Activated CD4-positive, alpha-beta T cell treated with anti-CD3 and anti-CD28 coated beads, Interleukin-2, amount 10 ng/mL, durations not matched to agents 7 days and 5 days (primary cell): Measurements from ENCODE around the gene CPEB1. TPM values are rescaled to one million over a fixed set of nuclear protein-coding genes. Genes with fewer than 3 reads are reported as not detected.
"Not testable (repeated sequence)": the region's sequence is repeated elsewhere in the genome, so short reads cannot be mapped to it uniquely, and the experiment has no call there.

Experiments
- CTCF ChIA-PET: fragments of 350-600 bp; sonication (Branson Sonifier 250); formaldehyde crosslinking; loops from one replicate; lab custom pipeline; 2021; ENCODE audit warnings: antibody characterized with exemption; lab: Charles Lee
- POLR2A ChIA-PET: fragments of 350-600 bp; sonication (Branson Sonifier 250); formaldehyde crosslinking; loops from one replicate; lab custom pipeline; 2021; ENCODE audit warnings: antibody characterized with exemption; lab: Charles Lee
- DNase-seq: peaks from one replicate; pipeline ENCODE4 v3.0.0-alpha.2; 2020
- H3K27ac Mint-ChIP-seq: one replicate; pipeline ENCODE4 v1.8.0; 2021; ENCODE audit warnings: mild to moderate bottlenecking, moderate library complexity, mixed read lengths
- H3K27me3 Mint-ChIP-seq: one replicate; pipeline ENCODE4 v1.8.0; 2021; ENCODE audit warnings: mixed read lengths
- H3K36me3 Mint-ChIP-seq: one replicate; pipeline ENCODE4 v1.8.0; 2021; ENCODE audit warnings: low read depth, mixed read lengths
- H3K4me1 Mint-ChIP-seq: one replicate; pipeline ENCODE4 v1.8.0; 2021; ENCODE audit warnings: mixed read lengths
- H3K4me3 Mint-ChIP-seq: one replicate; pipeline ENCODE4 v1.8.0; 2021; ENCODE audit warnings: mild to moderate bottlenecking, moderate library complexity, mixed read lengths
- H3K9me3 Mint-ChIP-seq: one replicate; pipeline ENCODE4 v1.8.0; 2021; ENCODE audit warnings: mixed read lengths
- total RNA-seq, 2 experiments: library from RNA; stranded (reverse); gene quantifications; one replicate each; pipeline ENCODE4 v1.2.3, GENCODE V29; 2021

CPEB1 gene
- total RNA-seq, 2 experiments from 2014 or later: not detected

DNA sequence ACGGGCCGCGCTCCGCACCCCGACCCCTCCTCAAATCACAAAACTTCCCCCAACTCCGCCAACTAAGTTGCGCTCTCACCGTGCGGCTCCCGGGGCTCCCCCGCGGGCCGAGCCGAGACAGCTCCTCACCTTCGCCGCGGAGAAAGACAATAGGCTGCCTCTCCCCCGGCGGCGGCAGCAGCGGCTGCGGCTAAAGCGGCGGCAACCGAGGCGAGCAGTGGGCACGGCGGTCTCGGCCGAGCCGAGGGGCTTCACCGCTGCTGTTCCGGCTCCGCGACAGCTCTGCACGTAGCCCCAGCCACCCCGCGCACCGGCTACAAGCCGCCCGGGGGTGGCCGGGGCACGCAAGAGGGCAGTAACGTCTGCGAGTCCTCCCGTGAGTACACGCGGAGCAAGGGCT lies 133.6 kb downstream of the CPEB1 start:
- POLR2A ChIA-PET, DNase-seq, H3K27me3 Mint-ChIP-seq, H3K9me3 Mint-ChIP-seq, H3K4me3 Mint-ChIP-seq, H3K27ac Mint-ChIP-seq, CTCF ChIA-PET, H3K36me3 Mint-ChIP-seq, H3K4me1 Mint-ChIP-seq: not testable (repeated sequence)

DNA sequence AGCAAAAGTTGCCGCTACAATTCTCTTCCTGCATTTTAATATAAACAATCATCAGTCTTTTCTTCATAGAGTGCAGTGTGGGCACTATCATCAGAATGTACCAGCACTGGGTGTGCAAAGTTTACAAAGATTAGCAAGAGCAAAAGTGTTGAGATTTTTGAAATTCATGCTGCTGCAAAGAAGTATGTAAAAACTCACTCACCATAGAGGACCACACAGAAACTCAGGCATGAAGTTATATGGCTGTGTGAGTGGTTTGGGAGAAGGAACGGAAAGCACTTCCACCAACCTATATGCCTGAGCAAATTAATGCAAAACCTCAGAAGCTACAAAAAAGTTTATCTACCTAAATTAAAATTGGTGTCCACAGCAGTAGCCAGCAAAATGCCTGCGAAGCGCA lies 139.5 kb downstream of the CPEB1 start:
- not testable (repeated sequence) for H3K36me3 Mint-ChIP-seq, H3K4me3 Mint-ChIP-seq, H3K9me3 Mint-ChIP-seq

DNA sequence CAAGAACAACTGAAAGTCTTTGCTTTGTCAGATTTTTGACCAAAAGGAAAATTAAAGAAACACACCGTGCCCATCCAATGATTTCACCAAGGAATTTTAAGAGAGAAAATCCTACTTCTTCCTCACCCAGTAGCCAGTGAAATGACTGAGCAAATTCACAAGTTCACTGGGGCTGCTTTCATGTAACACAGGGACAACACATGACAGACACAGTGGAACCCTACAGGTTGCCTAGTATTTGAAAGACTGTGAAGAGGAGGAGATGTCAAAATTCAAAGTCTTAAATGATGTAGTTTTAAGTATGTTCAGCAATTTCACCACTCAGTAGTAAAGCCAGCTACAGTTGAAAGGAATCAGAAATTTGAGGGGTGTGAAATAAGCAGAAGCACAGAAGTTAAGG lies 140.1 kb downstream of the CPEB1 start:
- H3K4me1 Mint-ChIP-seq, H3K36me3 Mint-ChIP-seq, H3K9me3 Mint-ChIP-seq, DNase-seq, H3K4me3 Mint-ChIP-seq, H3K27ac Mint-ChIP-seq, POLR2A ChIA-PET, H3K27me3 Mint-ChIP-seq, CTCF ChIA-PET: not testable (repeated sequence)

More for the DNA sequence above, 139.5 kb downstream of the CPEB1 start:
- H3K27me3 Mint-ChIP-seq, H3K4me1 Mint-ChIP-seq, DNase-seq, CTCF ChIA-PET, POLR2A ChIA-PET, H3K27ac Mint-ChIP-seq: not testable (repeated sequence)

DNA sequence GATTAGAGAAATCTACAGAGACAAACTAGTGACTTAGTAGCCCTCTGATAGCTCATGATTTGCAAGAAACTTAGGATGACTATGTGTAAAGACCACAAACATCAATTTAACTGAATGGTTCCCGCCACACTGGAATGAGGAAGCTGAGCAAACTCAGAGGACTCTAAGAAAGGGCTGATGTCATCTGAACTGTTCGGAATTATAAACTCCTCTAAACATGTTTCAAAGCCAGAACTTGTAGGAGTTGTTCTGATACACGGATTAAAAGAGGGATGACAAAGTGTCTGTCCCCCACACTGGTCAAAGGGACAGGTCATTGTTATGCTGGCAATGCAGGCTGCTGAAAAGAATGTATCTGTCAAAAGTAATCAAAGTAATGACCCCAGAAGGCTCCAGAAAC lies 141.3 kb downstream of the CPEB1 start:
- H3K27me3 Mint-ChIP-seq, CTCF ChIA-PET, H3K36me3 Mint-ChIP-seq, POLR2A ChIA-PET, H3K27ac Mint-ChIP-seq, DNase-seq, H3K4me1 Mint-ChIP-seq, H3K9me3 Mint-ChIP-seq, H3K4me3 Mint-ChIP-seq: not testable (repeated sequence)

DNA sequence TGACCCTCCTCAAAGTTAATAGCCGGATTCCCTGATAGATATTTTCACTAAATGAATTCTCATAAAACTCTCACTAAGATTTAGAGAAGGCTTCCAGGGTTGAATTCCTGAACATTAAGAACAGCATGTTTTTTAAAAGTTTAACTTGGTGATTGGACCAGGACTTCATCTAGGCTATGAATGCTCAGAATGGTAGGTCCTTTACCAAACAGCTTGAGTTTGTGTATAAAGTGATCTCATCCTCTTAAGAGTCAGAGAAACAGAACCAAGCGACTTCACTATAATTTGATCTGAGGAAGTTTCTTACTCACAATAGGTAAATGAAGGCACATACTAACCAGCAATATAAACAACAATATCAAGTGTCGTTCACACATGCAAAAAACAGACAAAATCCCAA lies 143.1 kb downstream of the CPEB1 start:
- DNase-seq: not testable (repeated sequence)

DNA sequence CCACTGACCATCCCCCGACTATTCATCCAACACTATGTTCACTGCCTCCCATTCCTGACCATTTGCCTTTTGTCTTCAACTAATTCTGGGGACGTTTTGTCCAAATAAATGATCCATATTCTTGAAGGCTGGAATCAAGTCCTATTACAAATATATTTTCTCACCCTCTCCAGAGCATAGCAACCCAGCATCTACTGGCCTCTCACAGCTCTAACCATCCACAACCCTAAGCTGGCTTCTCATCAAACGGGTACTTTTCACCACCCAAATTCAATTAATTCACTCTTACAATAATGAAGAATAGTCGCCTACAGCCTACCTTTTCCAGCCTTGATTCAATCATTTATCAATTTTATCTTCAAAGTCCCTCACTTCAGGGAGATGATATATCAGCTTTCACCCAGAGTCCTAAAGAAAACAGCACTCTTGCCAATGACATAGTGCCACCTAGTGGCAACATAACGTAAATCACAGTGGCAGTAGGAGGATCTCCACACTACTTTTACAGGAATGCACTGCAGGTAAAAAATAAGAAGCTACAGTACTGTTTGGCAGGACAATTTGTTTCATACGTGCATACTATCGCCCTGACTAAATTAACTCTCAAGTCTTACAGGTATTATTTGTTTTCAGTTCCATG lies 144.3 kb downstream of the CPEB1 start:
- H3K9me3 Mint-ChIP-seq, H3K4me1 Mint-ChIP-seq, CTCF ChIA-PET, H3K4me3 Mint-ChIP-seq, H3K27me3 Mint-ChIP-seq, H3K27ac Mint-ChIP-seq, DNase-seq, POLR2A ChIA-PET, H3K36me3 Mint-ChIP-seq: not testable (repeated sequence)

More for the DNA sequence above, 143.1 kb downstream of the CPEB1 start:
- H3K27me3 Mint-ChIP-seq, H3K36me3 Mint-ChIP-seq, H3K4me1 Mint-ChIP-seq, H3K4me3 Mint-ChIP-seq, H3K27ac Mint-ChIP-seq, H3K9me3 Mint-ChIP-seq, CTCF ChIA-PET, POLR2A ChIA-PET: not testable (repeated sequence)

DNA sequence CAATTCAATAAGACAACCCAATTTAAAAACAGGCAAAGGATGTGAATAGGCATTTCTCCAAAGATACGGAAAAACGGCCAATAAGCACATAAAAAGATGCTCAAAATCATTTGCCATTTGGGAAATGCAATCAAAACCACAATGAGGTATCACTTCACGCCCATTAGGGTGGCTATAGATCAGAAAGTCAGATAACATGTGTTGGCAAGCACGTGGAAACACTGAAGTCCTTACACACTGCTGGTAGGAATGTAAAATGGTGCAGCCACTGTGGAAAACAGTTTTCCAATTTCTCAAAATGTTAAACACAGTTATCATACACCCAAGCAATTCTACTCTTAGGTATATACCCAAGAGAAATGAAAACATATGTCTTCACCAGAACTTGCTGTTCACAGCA lies 146.4 kb downstream of the CPEB1 start:
- H3K4me3 Mint-ChIP-seq, H3K4me1 Mint-ChIP-seq, H3K27ac Mint-ChIP-seq, H3K36me3 Mint-ChIP-seq, POLR2A ChIA-PET, CTCF ChIA-PET, DNase-seq, H3K27me3 Mint-ChIP-seq, H3K9me3 Mint-ChIP-seq: not testable (repeated sequence)

DNA sequence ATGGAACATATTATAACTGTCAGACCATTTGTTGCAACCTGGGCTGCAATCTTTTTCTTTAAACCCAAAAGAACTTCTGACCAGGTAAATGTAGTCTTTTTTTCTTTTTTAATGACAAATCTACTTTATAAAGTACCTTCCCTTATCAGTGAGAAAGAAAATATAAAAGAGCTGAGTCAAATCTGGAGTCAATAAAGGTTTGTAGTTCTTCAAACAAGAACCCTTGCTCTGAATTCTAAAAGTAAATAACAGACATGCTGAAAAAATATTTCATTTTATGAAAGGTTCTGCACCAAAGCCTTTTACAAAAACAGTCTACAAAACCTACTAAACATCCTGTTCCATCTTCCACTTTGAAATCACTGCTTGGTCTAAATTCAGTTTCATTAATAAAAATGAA lies 149.2 kb downstream of the CPEB1 start:
- H3K4me1 Mint-ChIP-seq, CTCF ChIA-PET: not testable (repeated sequence)

More for the DNA sequence above, 149.2 kb downstream of the CPEB1 start:
- H3K27me3 Mint-ChIP-seq, POLR2A ChIA-PET, H3K9me3 Mint-ChIP-seq, DNase-seq, H3K4me3 Mint-ChIP-seq, H3K27ac Mint-ChIP-seq, H3K36me3 Mint-ChIP-seq: not testable (repeated sequence)

Other genes starting within 250 kb of the CPEB1 start
- gene GOLGA6L9, start 217.5 kb downstream of the CPEB1 start, total RNA-seq: 1 to 10 TPM; 1.3 to 1.8 TPM
- gene RPS17, start 106.9 kb downstream of the CPEB1 start, total RNA-seq: 1,000 to 10,000 TPM; 1,680 to 1,976 TPM
- under 1 TPM in 1 of 2 experiments, not detected in 1; 0.08 TPM for gene AP3B2, start 62.5 kb upstream of the CPEB1 start, total RNA-seq
- gene FSD2, start 158.7 kb upstream of the CPEB1 start, total RNA-seq: not detected
- 10 to 100 TPM; 13.8 to 14.5 TPM for gene WHAMM, start 162.3 kb upstream of the CPEB1 start, total RNA-seq